Activated CD4-positive, alpha-beta memory T cell treated with anti-CD3 and anti-CD28 coated beads, Interleukin-2, amount 10 ng/mL, durations not matched to agents 7 days and 5 days (primary cell): ENCODE results near the gene GGACT. TPM values are rescaled to one million over a fixed set of nuclear protein-coding genes. Genes with fewer than 3 reads are reported as not detected.
"Not testable (repeated sequence)": the region's sequence is repeated elsewhere in the genome, so short reads cannot be mapped to it uniquely, and the experiment has no call there.

ENCODE experiments used
- CTCF ChIA-PET: fragments of 350-600 bp; sonication (Branson Sonifier 250); formaldehyde crosslinking; loops from one replicate; lab custom pipeline; 2021; ENCODE audit warnings: antibody characterized with exemption, inconsistent platforms; lab: Charles Lee
- POLR2A ChIA-PET: fragments of 350-600 bp; sonication (Branson Sonifier 250); formaldehyde crosslinking; loops from one replicate; lab custom pipeline; 2021; ENCODE audit warnings: antibody characterized with exemption; lab: Charles Lee
- DNase-seq: peaks from one replicate; pipeline ENCODE4 v3.0.0-alpha.2; 2020
- H3K27ac Mint-ChIP-seq: one replicate; pipeline ENCODE4 v1.8.0; 2021; ENCODE audit warnings: mild to moderate bottlenecking, mixed read lengths
- H3K27me3 Mint-ChIP-seq: one replicate; pipeline ENCODE4 v1.8.0; 2021; ENCODE audit warnings: mixed read lengths
- H3K36me3 Mint-ChIP-seq: one replicate; pipeline ENCODE4 v1.8.0; 2021; ENCODE audit warnings: low read depth, mixed read lengths
- H3K4me1 Mint-ChIP-seq: one replicate; pipeline ENCODE4 v1.8.0; 2021; ENCODE audit warnings: mixed read lengths
- H3K4me3 Mint-ChIP-seq: one replicate; pipeline ENCODE4 v1.8.0; 2021; ENCODE audit warnings: mild to moderate bottlenecking, mixed read lengths
- H3K9me3 Mint-ChIP-seq: one replicate; pipeline ENCODE4 v1.8.0; 2021; ENCODE audit warnings: mixed read lengths
- total RNA-seq, 2 experiments: library from RNA; stranded (reverse); gene quantifications; one replicate each; pipeline ENCODE4 v1.2.3, GENCODE V29; 2021

GGACT gene
- total RNA-seq, 2 experiments from 2014 or later = 9.5 to 11.4 TPM

GRCh38 chr13:100530671-100531213 lies 57.8 kb downstream of the GGACT start:
- POLR2A ChIA-PET = no interaction called here
- DNase-seq = no peak
- Mint-ChIP-seq H3K27ac (no peak overlapping the region), H3K9me3 (no peaks in the 10 kb centered on the region), H3K4me3 (no peak overlapping the region), H3K4me1 (no peaks in the 10 kb centered on the region), H3K27me3 (no peaks in the 10 kb centered on the region), H3K36me3 (no peaks in the 10 kb centered on the region)
- CTCF ChIA-PET = interaction anchor here (1.3 to 1.7 kb wide), 2 partner anchors 9 to 16 kb away, joined by 3 to 4 read pairs; no protein-coding TSS in a partner anchor

DNA sequence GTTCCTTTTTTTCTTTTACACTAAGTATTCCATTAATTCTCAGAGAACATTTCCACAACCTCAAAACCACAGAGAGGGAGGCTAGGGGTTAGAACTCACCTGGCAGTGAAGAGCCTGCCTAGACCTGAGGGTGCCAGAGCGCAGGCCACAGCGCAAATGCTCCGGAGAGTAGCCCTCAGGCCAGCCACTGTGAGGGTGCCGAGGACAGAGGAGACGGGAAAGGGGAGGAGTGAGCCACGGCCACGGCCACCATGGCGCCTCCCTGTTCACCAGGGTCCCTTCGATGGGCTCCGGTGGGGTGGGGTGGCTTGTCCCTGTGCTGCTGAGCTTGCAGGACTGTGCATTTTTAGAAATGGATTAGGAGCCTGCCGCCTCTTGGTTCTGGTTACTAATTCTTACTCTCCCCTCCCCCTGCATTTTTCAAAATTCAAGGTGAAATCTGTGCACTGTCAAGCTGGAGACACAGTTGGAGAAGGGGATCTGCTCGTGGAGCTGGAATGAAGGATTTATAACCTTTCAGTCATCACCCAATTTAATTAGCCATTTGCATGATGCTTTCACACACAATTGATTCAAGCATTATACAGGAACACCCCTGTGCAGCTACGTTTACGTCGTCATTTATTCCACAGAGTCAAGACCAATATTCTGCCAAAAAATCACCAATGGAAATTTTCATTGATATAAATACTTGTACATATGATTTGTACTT lies 58.8 kb downstream of the GGACT start:
- Mint-ChIP-seq H3K4me1 (no peaks in the 10 kb centered on the region), H3K27me3 (no peaks in the 10 kb centered on the region), H3K27ac (no peak overlapping the region), H3K4me3 (no peak overlapping the region), H3K36me3 (no peaks in the 10 kb centered on the region), H3K9me3 (no peaks in the 10 kb centered on the region)
- ChIA-PET CTCF (interaction anchor here (1.3 kb wide), 1 partner anchor 15 kb away, joined by 3 read pairs; no protein-coding TSS in a partner anchor), POLR2A (no interaction called here)
- DNase-seq = no peak

- no peak for DNase-seq
- ChIA-PET CTCF (no interaction called here), POLR2A (no interaction called here)
- Mint-ChIP-seq H3K9me3 (no peaks in the 10 kb centered on the region), H3K4me1 (no peaks in the 10 kb centered on the region), H3K4me3 (no peak overlapping the region), H3K36me3 (no peaks in the 10 kb centered on the region), H3K27me3 (no peaks in the 10 kb centered on the region), H3K27ac (no peak overlapping the region)
These were observed 59.8 kb downstream of the GGACT start for GRCh38 chr13:100528820-100529219.

DNA sequence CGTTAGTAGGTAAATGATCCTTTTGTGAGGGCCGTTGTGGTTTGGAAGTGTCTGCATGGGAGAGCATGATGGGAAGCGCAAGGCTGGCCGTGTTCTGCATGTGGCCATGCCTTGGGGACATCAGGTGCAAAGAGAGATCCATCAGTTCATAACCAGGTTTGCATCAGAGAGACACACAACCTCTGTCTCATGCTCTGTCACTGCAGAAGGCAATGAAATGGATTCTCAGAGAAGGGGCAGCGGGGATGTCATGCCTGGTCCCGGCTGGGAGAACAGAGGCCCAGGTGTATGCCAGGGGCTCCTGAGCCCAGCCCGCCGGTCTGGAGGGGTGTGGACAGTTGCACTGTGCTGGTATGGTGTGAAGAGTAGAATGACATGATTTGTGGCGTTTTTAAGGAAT lies 60.2 kb downstream of the GGACT start:
- H3K27ac Mint-ChIP-seq = no peak overlapping the region
- no peaks in the 10 kb centered on the region for H3K27me3 Mint-ChIP-seq
- H3K9me3 Mint-ChIP-seq = no peaks in the 10 kb centered on the region
- CTCF ChIA-PET = interaction anchor here (1.2 kb wide), 1 partner anchor 13 kb away, joined by 3 read pairs; no protein-coding TSS in a partner anchor
- POLR2A ChIA-PET = no interaction called here
- no peak for DNase-seq
- no peaks in the 10 kb centered on the region for H3K36me3 Mint-ChIP-seq
- no peaks in the 10 kb centered on the region for H3K4me1 Mint-ChIP-seq
- no peak overlapping the region for H3K4me3 Mint-ChIP-seq

DNA sequence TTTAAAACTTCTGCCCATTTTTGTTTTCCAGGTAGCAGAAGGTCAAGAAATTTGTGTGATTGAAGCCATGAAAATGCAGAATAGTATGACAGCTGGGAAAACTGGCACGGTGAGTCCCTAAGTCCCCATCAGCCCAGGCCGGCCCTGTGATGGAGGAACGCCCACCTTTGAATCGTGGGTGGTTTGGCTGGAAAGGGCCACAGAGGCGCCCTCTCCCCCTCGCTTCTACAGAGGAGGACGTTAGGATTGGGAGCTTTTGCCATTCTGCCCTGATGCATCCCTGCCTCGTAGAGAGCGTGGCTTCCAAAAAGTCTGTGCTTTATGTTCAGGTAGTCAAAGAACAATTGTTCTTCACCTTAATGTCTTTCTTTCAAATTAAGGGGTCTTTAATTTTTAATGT lies 60.9 kb downstream of the GGACT start:
- no peak for DNase-seq
- Mint-ChIP-seq H3K4me3 (no peak overlapping the region), H3K27ac (no peak overlapping the region), H3K9me3 (no peaks in the 10 kb centered on the region), H3K4me1 (no peaks in the 10 kb centered on the region), H3K36me3 (no peaks in the 10 kb centered on the region), H3K27me3 (no peaks in the 10 kb centered on the region)
- ChIA-PET POLR2A (no interaction called here), CTCF (interaction anchor here (1.2 kb wide), 1 partner anchor 13 kb away, joined by 3 read pairs; no protein-coding TSS in a partner anchor)

DNA sequence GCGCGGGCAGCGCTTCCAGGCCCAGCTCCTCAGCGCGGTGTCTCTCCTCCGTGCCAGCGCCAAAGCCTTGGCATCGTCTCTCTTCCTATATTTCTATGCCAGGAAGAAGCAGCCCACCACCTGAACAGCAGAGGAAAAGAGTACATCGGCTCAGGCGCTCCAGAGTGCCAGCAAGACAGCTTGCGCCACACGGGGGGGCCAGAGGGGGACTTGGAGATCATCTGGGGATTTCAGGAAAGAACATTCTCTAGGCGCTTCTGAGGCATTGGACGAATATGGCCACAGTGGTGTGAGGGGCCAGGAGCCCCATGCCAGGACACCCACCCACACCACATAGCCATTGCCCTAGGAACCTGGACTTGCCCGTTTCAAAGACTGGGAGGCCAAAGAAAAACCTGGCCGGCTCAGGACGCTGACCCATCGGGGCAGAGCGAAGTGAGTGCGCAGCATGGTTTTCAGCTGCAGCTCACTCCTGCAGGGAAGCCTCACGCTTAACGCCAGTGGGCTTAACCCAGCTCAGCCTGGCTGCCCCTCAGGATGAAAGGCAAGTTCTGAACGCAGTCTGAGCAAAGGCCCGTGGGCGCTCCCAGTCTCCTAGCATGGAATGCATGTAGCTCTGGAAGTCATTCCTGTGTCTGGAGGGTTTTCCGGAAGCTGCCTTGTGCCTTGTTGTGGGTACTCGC lies 62.1 kb downstream of the GGACT start:
- CTCF ChIA-PET = no interaction called here
- no peak for DNase-seq
- Mint-ChIP-seq H3K27ac (no peak overlapping the region), H3K4me1 (peaks cover 5% of the 10 kb centered on the region), H3K9me3 (no peaks in the 10 kb centered on the region), H3K27me3 (no peaks in the 10 kb centered on the region), H3K36me3 (no peaks in the 10 kb centered on the region), H3K4me3 (no peak overlapping the region)
- POLR2A ChIA-PET = no interaction called here

- Mint-ChIP-seq H3K4me1 (peaks cover 7% of the 10 kb centered on the region), H3K4me3 (no peak overlapping the region), H3K36me3 (no peaks in the 10 kb centered on the region), H3K27me3 (no peaks in the 10 kb centered on the region), H3K9me3 (no peaks in the 10 kb centered on the region), H3K27ac (no peak overlapping the region)
- no peak for DNase-seq
- ChIA-PET CTCF (no interaction called here), POLR2A (no interaction called here)
These were observed 62.9 kb downstream of the GGACT start for GRCh38 chr13:100525453-100526317.

DNA sequence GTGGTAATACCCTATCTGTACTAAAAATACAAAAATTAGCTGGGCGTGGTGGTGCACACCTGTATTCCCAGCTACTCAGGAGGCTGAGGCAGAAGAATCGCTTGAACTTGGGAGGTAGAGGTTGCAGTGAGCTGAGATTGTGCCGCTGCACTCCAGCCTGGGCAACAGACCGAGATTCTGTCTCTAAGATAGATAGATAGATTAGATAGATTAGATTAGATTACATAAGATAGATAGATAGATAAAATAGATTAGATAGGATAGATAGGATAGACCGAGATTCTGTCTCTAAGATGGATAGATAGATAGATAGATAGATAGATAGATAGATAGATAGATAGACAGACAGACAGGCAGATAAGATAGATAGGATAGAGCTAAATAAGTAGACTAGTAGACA lies 63.9 kb downstream of the GGACT start:
- POLR2A ChIA-PET, H3K4me3 Mint-ChIP-seq, H3K36me3 Mint-ChIP-seq, H3K9me3 Mint-ChIP-seq, H3K27me3 Mint-ChIP-seq, H3K27ac Mint-ChIP-seq, DNase-seq, H3K4me1 Mint-ChIP-seq: not testable (repeated sequence)
- CTCF ChIA-PET = interaction anchor here (1.8 kb wide), 1 partner anchor 10 kb away, joined by 8 read pairs; no protein-coding TSS in a partner anchor

- Mint-ChIP-seq H3K36me3 (no peaks in the 10 kb centered on the region), H3K27me3 (no peaks in the 10 kb centered on the region), H3K9me3 (no peaks in the 10 kb centered on the region), H3K27ac (no peak overlapping the region), H3K4me1 (peaks cover 7% of the 10 kb centered on the region), H3K4me3 (no peak overlapping the region)
- no peak for DNase-seq
- CTCF ChIA-PET = interaction anchor here (1.8 kb wide), 1 partner anchor 9 kb away, joined by 8 read pairs; no protein-coding TSS in a partner anchor
- POLR2A ChIA-PET = no interaction called here
These were observed 64.6 kb downstream of the GGACT start for GRCh38 chr13:100523981-100524386.

DNA sequence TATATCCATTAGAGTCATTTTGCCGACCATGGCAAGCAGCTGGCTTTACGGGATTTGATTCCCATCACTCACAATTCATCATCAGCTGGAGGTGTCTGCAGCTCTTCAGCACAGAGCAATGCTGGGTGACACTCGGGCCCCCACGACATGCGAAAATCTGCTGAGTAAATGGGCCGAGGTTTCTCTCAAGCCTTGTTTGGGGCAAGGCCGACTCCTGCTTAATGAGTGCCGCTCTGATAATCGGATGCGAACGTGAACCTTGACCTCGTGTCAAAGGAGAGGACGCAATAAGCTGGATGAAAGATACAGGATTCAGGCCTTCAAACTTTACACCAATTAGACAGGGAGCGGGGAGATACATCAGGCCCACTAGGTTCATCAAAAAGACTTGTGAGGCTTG lies 65.2 kb downstream of the GGACT start:
- Mint-ChIP-seq H3K9me3 (no peaks in the 10 kb centered on the region), H3K27ac (no peak overlapping the region), H3K36me3 (no peaks in the 10 kb centered on the region), H3K4me3 (no peak overlapping the region), H3K27me3 (no peaks in the 10 kb centered on the region), H3K4me1 (peaks cover 8% of the 10 kb centered on the region)
- ChIA-PET CTCF (interaction anchor here (1.8 kb wide), 1 partner anchor 8 kb away, joined by 8 read pairs; no protein-coding TSS in a partner anchor), POLR2A (no interaction called here)
- no peak for DNase-seq

- H3K36me3 Mint-ChIP-seq = no peaks in the 10 kb centered on the region
- POLR2A ChIA-PET = no interaction called here
- H3K4me3 Mint-ChIP-seq = no peak overlapping the region
- no peak for DNase-seq
- CTCF ChIA-PET = interaction anchor here (1.8 kb wide), 1 partner anchor 8 kb away, joined by 8 read pairs; no protein-coding TSS in a partner anchor
- no peak overlapping the region for H3K27ac Mint-ChIP-seq
- H3K9me3 Mint-ChIP-seq = no peaks in the 10 kb centered on the region
- peaks cover 15% of the 10 kb centered on the region for H3K4me1 Mint-ChIP-seq
- H3K27me3 Mint-ChIP-seq = no peaks in the 10 kb centered on the region
These were observed 65.8 kb downstream of the GGACT start for GRCh38 chr13:100522618-100523309.
